ENCODE measurements around the gene BHLHE40.
A peak's percentile ranks its signal among the peaks of the same experiment; 100 is the strongest.

Gene BHLHE40

GRCh38 chr3:5001135-5001534 lies 21.9 kb downstream of the BHLHE40 start:
- no peak for DNase-seq (ENCODE audit: low read depth in 2 of 2)

- DNase-seq (ENCODE audit: low read depth in 2 of 2), result no peak
Measured at GRCh38 chr3:5001805-5002173, 22.6 kb downstream of the BHLHE40 start.

GRCh38 chr3:5002174-5002870 lies 23.1 kb downstream of the BHLHE40 start:
- peak in 1 of 2 donors; percentile 40 for DNase-seq (ENCODE audit: low read depth in 2 of 2)

- DNase-seq (ENCODE audit: low read depth in 2 of 2), result no peak
Measured at GRCh38 chr3:5002871-5003247, 23.6 kb downstream of the BHLHE40 start.

GRCh38 chr3:5004319-5005152 lies 25.3 kb downstream of the BHLHE40 start:
- no peak for DNase-seq (ENCODE audit: low read depth in 2 of 2)

GRCh38 chr3:5005367-5005766 lies 26.1 kb downstream of the BHLHE40 start:
- no peak for DNase-seq (ENCODE audit: low read depth in 2 of 2)

GRCh38 chr3:5006755-5007202 lies 27.5 kb downstream of the BHLHE40 start:
- DNase-seq (ENCODE audit: low read depth in 2 of 2), result peak; percentile 42 to 48

GRCh38 chr3:5007873-5008272 lies 28.6 kb downstream of the BHLHE40 start:
- no peak for DNase-seq (ENCODE audit: low read depth in 2 of 2)

- no peak for DNase-seq (ENCODE audit: low read depth in 2 of 2)
Measured at GRCh38 chr3:5009506-5010109, 30.4 kb downstream of the BHLHE40 start.

- DNase-seq (ENCODE audit: low read depth in 2 of 2), result no peak
Measured at GRCh38 chr3:5010140-5010539, 30.9 kb downstream of the BHLHE40 start.

GRCh38 chr3:5010706-5011554 lies 31.7 kb downstream of the BHLHE40 start:
- DNase-seq (ENCODE audit: low read depth in 2 of 2), result no peak

- no peak for DNase-seq (ENCODE audit: low read depth in 2 of 2)
Measured at GRCh38 chr3:5011555-5012256, 32.5 kb downstream of the BHLHE40 start.

GRCh38 chr3:5012367-5012766 lies 33.1 kb downstream of the BHLHE40 start:
- DNase-seq (ENCODE audit: low read depth in 2 of 2), result no peak

- no peak for DNase-seq (ENCODE audit: low read depth in 2 of 2)
Measured at GRCh38 chr3:5013021-5013906, 34.0 kb downstream of the BHLHE40 start.

- no peak for DNase-seq (ENCODE audit: low read depth in 2 of 2)
Measured at GRCh38 chr3:5014391-5014790, 35.2 kb downstream of the BHLHE40 start.

- no peak for DNase-seq (ENCODE audit: low read depth in 2 of 2)
Measured at GRCh38 chr3:5015056-5015455, 35.8 kb downstream of the BHLHE40 start.

GRCh38 chr3:5016211-5017161 lies 37.2 kb downstream of the BHLHE40 start:
- DNase-seq (ENCODE audit: low read depth in 2 of 2), result peak in 1 of 2 donors; percentile 22

GRCh38 chr3:5017925-5018531 lies 38.8 kb downstream of the BHLHE40 start:
- no peak for DNase-seq (ENCODE audit: low read depth in 2 of 2)

All from stimulated activated CD8-positive, alpha-beta memory T cell treated with anti-CD3 and anti-CD28 coated beads, Interleukin-2, amount 100 ng/mL, for 1 hour (primary cell).